ENCODE measurements around the gene MED31. TPM values are rescaled to one million over a fixed set of nuclear protein-coding genes. Genes with fewer than 3 reads are reported as not detected.

MED31 gene
- total and polyA plus RNA-seq, 2 donors (not counting 3 experiments of a cell fraction or from before 2014, with no cell fraction given) = 13.7 to 29.4 TPM

DNA sequence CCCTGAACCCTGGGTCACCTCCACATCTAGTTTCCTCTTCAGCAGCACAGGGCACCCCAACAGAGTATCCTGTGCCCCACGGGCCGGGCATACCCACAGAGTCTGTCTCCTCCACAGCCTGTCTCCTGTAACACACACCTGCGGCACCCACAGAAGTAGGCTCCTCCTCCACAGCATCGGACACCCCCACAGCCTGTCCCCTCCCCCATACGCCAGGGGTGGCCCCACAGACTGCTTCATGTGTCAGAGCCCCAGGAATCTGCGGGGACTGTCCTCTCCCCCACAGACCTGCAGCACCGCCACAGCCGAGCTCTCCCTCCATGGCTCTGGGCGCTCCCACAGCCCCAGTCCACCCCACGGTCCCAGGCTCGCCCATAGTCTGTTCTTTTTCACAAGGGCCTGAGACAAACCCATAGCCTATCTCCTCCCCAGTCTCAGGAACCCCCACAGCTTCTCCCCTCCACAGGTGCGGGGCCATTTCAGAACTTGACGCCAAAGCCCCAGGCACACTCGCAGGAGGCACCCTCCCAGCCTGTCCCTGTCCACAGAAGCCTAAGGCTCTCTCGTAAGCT, 12.3 kb downstream of the MED31 start:
- no peaks in the 10 kb centered on the region for H3K9me1 ChIP-seq (replicated peaks; ENCODE audit: control insufficient read depth, extremely low read depth, insufficient read depth, low read length)
- no peaks in the 10 kb centered on the region for H3K9me3 ChIP-seq (replicated peaks; ENCODE audit: control insufficient read depth, insufficient read depth, low read length)
- H3K79me2 ChIP-seq (ENCODE audit: control insufficient read depth, insufficient read depth, low read length) = peaks cover 29% of the 10 kb centered on the region
- H3K4me3 ChIP-seq (replicated peaks in 1 of 3; ENCODE audit: insufficient read depth in 1 of 3, low read depth in 1 of 3, low read length in 3 of 3) = peak overlapping the region; percentile 44 to 86 (median 70)
- H3K27me3 ChIP-seq (ENCODE audit: control insufficient read depth in 2 of 2, insufficient read depth in 2 of 2, low read length in 2 of 2) = no peaks in the 10 kb centered on the region
- H3K9ac ChIP-seq (replicated peaks; ENCODE audit: extremely low read depth, insufficient read depth, low read length) = peak overlapping the region; percentile 68
- FAIRE-seq (no peak), DNase-seq (ENCODE audit: low read depth, low spot score) (no peak)
- ChIA-PET POLR2A (no interaction called here), CTCF (interaction anchor here (5.2 kb wide), 1 partner anchor 166 kb away, joined by 38 read pairs; no protein-coding TSS in a partner anchor)
- no peaks in the 10 kb centered on the region for H4K20me1 ChIP-seq (replicated peaks; ENCODE audit: control insufficient read depth, extremely low read depth, insufficient read depth, low read length)
- dilution Hi-C loops (cut with MboI; ENCODE audit: extremely low pct_ligation_motif_present, low sequenced_read_pairs) = no loop called here
- peaks cover 5% of the 10 kb centered on the region in 2 experiments for H3K36me3 ChIP-seq (ENCODE audit: control insufficient read depth in 2 of 2, extremely low read depth in 1 of 2, insufficient read depth in 2 of 2, low read length in 2 of 2)
- BruUV-seq (replicated peaks) = no TSS peak
- H2AFZ ChIP-seq (ENCODE audit: low read depth, low read length) = no peak overlapping the region
- no peak overlapping the region for H3K27ac ChIP-seq (ENCODE audit: insufficient read depth, low read depth, low read length)
- intact Hi-C loops (cut with micrococcal nuclease) = no loop called here
- H3K4me1 ChIP-seq (ENCODE audit: control insufficient read depth, extremely low read depth, insufficient read depth, low read length) = peaks cover 15% of the 10 kb centered on the region
- peak overlapping the region; percentile 91 for H3K4me2 ChIP-seq (ENCODE audit: insufficient read depth, low read length)
- no peak for TF ChIP-seq MAX (IDR thresholded peaks at IDR 0.05; ENCODE audit: insufficient read depth, insufficient read length)
- TF ChIP-seq FOS (IDR thresholded peaks at IDR 0.05; ENCODE audit: borderline replicate concordance, insufficient read depth, low read length) = no peak
- TF ChIP-seq, protein P1, sequence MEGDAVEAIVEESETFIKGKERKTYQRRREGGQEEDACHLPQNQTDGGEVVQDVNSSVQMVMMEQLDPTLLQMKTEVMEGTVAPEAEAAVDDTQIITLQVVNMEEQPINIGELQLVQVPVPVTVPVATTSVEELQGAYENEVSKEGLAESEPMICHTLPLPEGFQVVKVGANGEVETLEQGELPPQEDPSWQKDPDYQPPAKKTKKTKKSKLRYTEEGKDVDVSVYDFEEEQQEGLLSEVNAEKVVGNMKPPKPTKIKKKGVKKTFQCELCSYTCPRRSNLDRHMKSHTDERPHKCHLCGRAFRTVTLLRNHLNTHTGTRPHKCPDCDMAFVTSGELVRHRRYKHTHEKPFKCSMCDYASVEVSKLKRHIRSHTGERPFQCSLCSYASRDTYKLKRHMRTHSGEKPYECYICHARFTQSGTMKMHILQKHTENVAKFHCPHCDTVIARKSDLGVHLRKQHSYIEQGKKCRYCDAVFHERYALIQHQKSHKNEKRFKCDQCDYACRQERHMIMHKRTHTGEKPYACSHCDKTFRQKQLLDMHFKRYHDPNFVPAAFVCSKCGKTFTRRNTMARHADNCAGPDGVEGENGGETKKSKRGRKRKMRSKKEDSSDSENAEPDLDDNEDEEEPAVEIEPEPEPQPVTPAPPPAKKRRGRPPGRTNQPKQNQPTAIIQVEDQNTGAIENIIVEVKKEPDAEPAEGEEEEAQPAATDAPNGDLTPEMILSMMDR (IDR thresholded peaks at IDR 0.05; ENCODE audit: extremely low read depth in 1 of 2, insufficient read depth in 1 of 2, low read depth in 1 of 2, low read length in 2 of 2) = no peak
- TF ChIP-seq POLR2AphosphoS5 (IDR thresholded peaks at IDR 0.05; ENCODE audit: insufficient read depth, low read depth, low read length) = no peak
- no peak for TF ChIP-seq EZH2 (IDR thresholded peaks at IDR 0.05; ENCODE audit: borderline replicate concordance, low read depth, low read length, severe bottlenecking)
- TF ChIP-seq GATA2 (IDR thresholded peaks at IDR 0.05; ENCODE audit: insufficient read depth, insufficient read length, low read depth, low read length) = no peak
- TF ChIP-seq MYC (IDR thresholded peaks at IDR 0.05; ENCODE audit: low read depth, low read length) = no peak
- no peak for TF ChIP-seq JUN (IDR thresholded peaks at IDR 0.05; ENCODE audit: borderline replicate concordance, insufficient read depth, insufficient read length, low read depth)
- TF ChIP-seq POLR2A (IDR thresholded peaks at IDR 0.05; ENCODE audit: low read depth, low read length) = no peak

All from endothelial cell of umbilical vein (primary cell).